ENCODE data around the gene MME.

The MME gene

DNA sequence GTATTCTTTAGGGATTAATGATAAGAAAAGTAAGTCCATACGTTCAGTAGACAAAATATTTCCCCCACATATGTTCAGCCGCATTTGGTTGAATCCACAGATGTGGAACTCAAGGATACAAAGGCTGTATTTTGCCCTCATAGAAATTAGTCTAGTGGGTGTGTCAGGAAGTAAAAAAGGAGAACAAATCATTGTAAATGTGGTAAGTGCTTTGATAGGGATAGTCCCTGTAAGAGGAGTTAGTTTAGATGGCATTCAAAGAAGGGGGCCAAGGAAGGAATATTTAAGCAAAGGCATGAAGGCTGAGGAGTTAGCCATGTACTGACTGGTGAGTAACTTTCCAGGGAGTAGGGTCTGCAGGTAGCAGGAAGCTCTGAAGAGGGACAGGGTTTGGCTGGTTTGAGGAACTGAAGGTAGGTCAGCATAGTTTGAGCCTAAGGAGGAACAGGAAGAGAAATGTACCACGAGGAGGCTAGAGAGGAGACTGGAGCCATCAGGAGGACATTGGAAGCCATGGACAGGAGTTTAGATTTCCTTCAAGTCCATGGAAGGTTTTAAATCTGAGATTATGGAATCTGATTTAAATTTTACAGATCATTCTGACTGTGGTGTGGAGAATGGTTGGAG, 98.8 kb downstream of the MME start:
- no peaks in the 10 kb centered on the region for H3K79me1 ChIP-seq (ENCODE audit: low read depth, low read length)
- no peak overlapping the region for H3K9ac ChIP-seq (ENCODE audit: low read depth, low read length, poor library complexity)
- H2AK5ac ChIP-seq (ENCODE audit: low read depth, low read length), result no peak overlapping the region
- no peaks in the 10 kb centered on the region for H3K36me3 ChIP-seq (replicated peaks in 1 of 2; ENCODE audit: control insufficient read depth in 2 of 2, insufficient read depth in 2 of 2, low read length in 2 of 2)
- no peak overlapping the region for H4K8ac ChIP-seq (ENCODE audit: low read depth, low read length)
- no peaks in the 10 kb centered on the region for H3K4me1 ChIP-seq (ENCODE audit: control insufficient read depth in 2 of 2, insufficient read depth in 1 of 2, low read depth in 1 of 2, low read length in 2 of 2)
- H3K27me3 ChIP-seq (ENCODE audit: control insufficient read depth in 3 of 3, insufficient read depth in 3 of 3, low read depth in 1 of 3, low read length in 3 of 3), result no peaks in the 10 kb centered on the region
- H3K4me3 ChIP-seq (ENCODE audit: low read length in 2 of 2), result no peak overlapping the region
- H2AFZ ChIP-seq (ENCODE audit: low read length), result no peak overlapping the region
- H3K4ac ChIP-seq (ENCODE audit: low read length), result no peak overlapping the region
- H2BK120ac ChIP-seq (ENCODE audit: low read depth, low read length), result no peak overlapping the region
- no peak overlapping the region for H3K4me2 ChIP-seq (ENCODE audit: insufficient read depth, low read length, poor library complexity, severe bottlenecking)
- H3K9me3 ChIP-seq (replicated peaks in 1 of 2; ENCODE audit: control insufficient read depth in 2 of 2, insufficient read depth in 1 of 2, low read depth in 1 of 2, low read length in 2 of 2), result no peaks in the 10 kb centered on the region
- no peak overlapping the region for H2BK12ac ChIP-seq (ENCODE audit: low read length)
- H3K18ac ChIP-seq (ENCODE audit: low read length), result no peak overlapping the region
- H4K91ac ChIP-seq (ENCODE audit: low read depth, low read length, poor library complexity), result no peak overlapping the region
- H3K14ac ChIP-seq (ENCODE audit: low read length), result no peak overlapping the region
- WGBS, 2 donors (ENCODE audit: extremely low coverage in 2 of 2, insufficient read length in 2 of 2, insufficient replicate concordance in 1 of 2), result no CpG with 5 or more reads among the region's 3 CpGs
- H3K27ac ChIP-seq (replicated peaks; ENCODE audit: low read length), result no peak overlapping the region
- H2BK5ac ChIP-seq (ENCODE audit: low read length), result no peak overlapping the region
- DNase-seq (ENCODE audit: low spot score), result no peak
- H3K23ac ChIP-seq (ENCODE audit: low read depth, low read length, poor library complexity), result no peak overlapping the region
- no peak overlapping the region for H2BK15ac ChIP-seq (ENCODE audit: low read length)

DNA sequence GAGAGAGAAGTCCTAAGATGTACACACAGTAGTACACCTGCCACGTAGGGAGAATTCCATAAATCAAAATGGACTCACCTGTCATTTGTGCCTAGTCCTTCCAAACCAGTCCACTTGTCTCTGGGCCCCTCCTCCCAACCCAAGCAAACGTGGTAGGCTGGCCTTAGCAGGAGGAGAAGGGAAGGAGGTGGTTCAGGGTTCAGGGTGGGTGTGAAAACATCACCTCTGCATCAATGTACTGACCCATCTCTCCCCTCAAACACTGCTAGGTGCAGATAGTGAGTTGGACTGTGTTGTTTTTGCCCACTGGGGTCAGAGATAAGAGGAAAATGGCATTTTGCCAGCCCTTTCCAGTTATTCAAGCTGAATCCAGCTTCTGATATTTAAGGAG, 99.3 kb downstream of the MME start:
- Histone ChIP-seq H3K23ac (ENCODE audit: low read depth, low read length, poor library complexity) (no peak overlapping the region), H4K91ac (ENCODE audit: low read depth, low read length, poor library complexity) (no peak overlapping the region), H3K4ac (ENCODE audit: low read length) (no peak overlapping the region), H3K4me1 (ENCODE audit: control insufficient read depth in 2 of 2, insufficient read depth in 1 of 2, low read depth in 1 of 2, low read length in 2 of 2) (no peaks in the 10 kb centered on the region), H3K4me3 (ENCODE audit: low read length in 2 of 2) (no peak overlapping the region), H2BK5ac (ENCODE audit: low read length) (no peak overlapping the region), H4K8ac (ENCODE audit: low read depth, low read length) (no peak overlapping the region), H2BK120ac (ENCODE audit: low read depth, low read length) (no peak overlapping the region), H3K9ac (ENCODE audit: low read depth, low read length, poor library complexity) (no peak overlapping the region), H3K36me3 (replicated peaks in 1 of 2; ENCODE audit: control insufficient read depth in 2 of 2, insufficient read depth in 2 of 2, low read length in 2 of 2) (no peaks in the 10 kb centered on the region), H3K27ac (replicated peaks; ENCODE audit: low read length) (no peak overlapping the region), H3K4me2 (ENCODE audit: insufficient read depth, low read length, poor library complexity, severe bottlenecking) (no peak overlapping the region), H2AK5ac (ENCODE audit: low read depth, low read length) (no peak overlapping the region), H2AFZ (ENCODE audit: low read length) (no peak overlapping the region), H2BK12ac (ENCODE audit: low read length) (no peak overlapping the region), H3K9me3 (replicated peaks in 1 of 2; ENCODE audit: control insufficient read depth in 2 of 2, insufficient read depth in 1 of 2, low read depth in 1 of 2, low read length in 2 of 2) (no peaks in the 10 kb centered on the region), H3K18ac (ENCODE audit: low read length) (no peak overlapping the region), H3K14ac (ENCODE audit: low read length) (no peak overlapping the region), H3K27me3 (ENCODE audit: control insufficient read depth in 3 of 3, insufficient read depth in 3 of 3, low read depth in 1 of 3, low read length in 3 of 3) (no peaks in the 10 kb centered on the region), H2BK15ac (ENCODE audit: low read length) (no peak overlapping the region), H3K79me1 (ENCODE audit: low read depth, low read length) (no peaks in the 10 kb centered on the region)
- DNase-seq (ENCODE audit: low spot score), result no peak
- WGBS, 2 donors (ENCODE audit: extremely low coverage in 2 of 2, insufficient read length in 2 of 2, insufficient replicate concordance in 1 of 2), result no CpG with 5 or more reads among the region's 2 CpGs

DNA sequence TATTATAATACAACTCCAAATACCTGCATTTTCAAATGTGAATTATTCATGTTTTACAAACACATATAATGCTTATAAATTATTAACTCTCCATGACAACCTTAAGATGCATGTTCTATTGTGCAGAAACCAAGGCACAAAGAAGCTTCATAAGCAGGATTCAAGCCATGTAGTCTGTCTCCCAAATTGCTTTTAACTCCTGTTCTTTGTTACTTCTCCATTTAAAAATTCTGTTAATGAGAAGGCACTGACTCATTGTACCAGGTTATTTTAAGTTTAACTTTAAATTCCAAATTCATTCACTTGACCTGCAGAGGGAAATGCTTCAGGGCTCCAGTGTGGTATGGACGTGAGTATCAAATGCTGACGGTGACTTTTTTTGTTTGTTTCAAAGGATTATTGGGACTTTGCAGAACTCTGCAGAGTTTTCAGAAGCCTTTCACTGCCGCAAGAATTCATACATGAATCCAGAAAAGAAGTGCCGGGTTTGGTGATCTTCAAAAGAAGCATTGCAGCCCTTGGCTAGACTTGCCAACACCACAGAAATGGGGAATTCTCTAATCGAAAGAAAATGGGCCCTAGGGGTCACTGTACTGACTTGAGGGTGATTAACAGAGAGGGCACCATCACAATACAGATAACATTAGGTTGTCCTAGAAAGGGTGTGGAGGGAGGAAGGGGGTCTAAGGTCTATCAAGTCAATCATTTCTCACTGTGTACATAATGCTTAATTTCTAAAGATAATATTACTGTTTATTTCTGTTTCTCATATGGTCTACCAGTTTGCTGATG, 100.0 kb downstream of the MME start:
- H3K79me1 ChIP-seq (ENCODE audit: low read depth, low read length), result no peaks in the 10 kb centered on the region
- no peak overlapping the region for H3K14ac ChIP-seq (ENCODE audit: low read length)
- no peak overlapping the region for H2AK5ac ChIP-seq (ENCODE audit: low read depth, low read length)
- no peak overlapping the region for H2BK12ac ChIP-seq (ENCODE audit: low read length)
- no peak overlapping the region for H3K9ac ChIP-seq (ENCODE audit: low read depth, low read length, poor library complexity)
- H4K91ac ChIP-seq (ENCODE audit: low read depth, low read length, poor library complexity), result no peak overlapping the region
- no peak overlapping the region for H3K27ac ChIP-seq (replicated peaks; ENCODE audit: low read length)
- H4K8ac ChIP-seq (ENCODE audit: low read depth, low read length), result no peak overlapping the region
- H2BK15ac ChIP-seq (ENCODE audit: low read length), result no peak overlapping the region
- no peak overlapping the region for H3K4me3 ChIP-seq (ENCODE audit: low read length in 2 of 2)
- no peaks in the 10 kb centered on the region for H3K9me3 ChIP-seq (replicated peaks in 1 of 2; ENCODE audit: control insufficient read depth in 2 of 2, insufficient read depth in 1 of 2, low read depth in 1 of 2, low read length in 2 of 2)
- no peak overlapping the region for H3K4me2 ChIP-seq (ENCODE audit: insufficient read depth, low read length, poor library complexity, severe bottlenecking)
- WGBS, 2 donors (ENCODE audit: extremely low coverage in 2 of 2, insufficient read length in 2 of 2, insufficient replicate concordance in 1 of 2), result no CpG with 5 or more reads among the region's 5 CpGs
- no peaks in the 10 kb centered on the region for H3K27me3 ChIP-seq (ENCODE audit: control insufficient read depth in 3 of 3, insufficient read depth in 3 of 3, low read depth in 1 of 3, low read length in 3 of 3)
- H2AFZ ChIP-seq (ENCODE audit: low read length), result no peak overlapping the region
- no peak overlapping the region for H3K4ac ChIP-seq (ENCODE audit: low read length)
- H3K23ac ChIP-seq (ENCODE audit: low read depth, low read length, poor library complexity), result no peak overlapping the region
- no peaks in the 10 kb centered on the region for H3K36me3 ChIP-seq (replicated peaks in 1 of 2; ENCODE audit: control insufficient read depth in 2 of 2, insufficient read depth in 2 of 2, low read length in 2 of 2)
- H3K18ac ChIP-seq (ENCODE audit: low read length), result no peak overlapping the region
- DNase-seq (ENCODE audit: low spot score), result no peak
- no peak overlapping the region for H2BK5ac ChIP-seq (ENCODE audit: low read length)
- no peaks in the 10 kb centered on the region for H3K4me1 ChIP-seq (ENCODE audit: control insufficient read depth in 2 of 2, insufficient read depth in 1 of 2, low read depth in 1 of 2, low read length in 2 of 2)
- H2BK120ac ChIP-seq (ENCODE audit: low read depth, low read length), result no peak overlapping the region

DNA sequence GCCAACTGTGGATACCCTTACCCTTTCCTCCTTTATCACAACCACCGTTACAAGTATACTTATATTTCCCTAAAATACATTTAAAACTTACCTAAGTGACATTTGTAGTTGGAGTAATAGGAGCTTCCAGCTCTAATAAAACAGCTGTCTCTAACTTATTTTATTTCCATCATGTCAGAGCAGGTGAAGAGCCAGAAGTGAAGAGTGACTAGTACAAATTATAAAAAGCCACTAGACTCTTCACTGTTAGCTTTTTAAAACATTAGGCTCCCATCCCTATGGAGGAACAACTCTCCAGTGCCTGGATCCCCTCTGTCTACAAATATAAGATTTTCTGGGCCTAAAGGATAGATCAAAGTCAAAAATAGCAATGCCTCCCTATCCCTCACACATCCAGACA, 102.3 kb downstream of the MME start:
- no peak overlapping the region for H3K27ac ChIP-seq (replicated peaks; ENCODE audit: low read length)
- H3K4ac ChIP-seq (ENCODE audit: low read length), result no peak overlapping the region
- no peak overlapping the region for H3K4me3 ChIP-seq (ENCODE audit: low read length in 2 of 2)
- 100% methylated on average over 1 of the region's 1 CpG; no CpG with 5 or more reads in 1 of the 2 donors for WGBS, 2 donors (ENCODE audit: extremely low coverage in 2 of 2, insufficient read length in 2 of 2, insufficient replicate concordance in 1 of 2)
- DNase-seq (ENCODE audit: low spot score), result no peak
- H3K36me3 ChIP-seq (replicated peaks in 1 of 2; ENCODE audit: control insufficient read depth in 2 of 2, insufficient read depth in 2 of 2, low read length in 2 of 2), result no peaks in the 10 kb centered on the region
- H2BK120ac ChIP-seq (ENCODE audit: low read depth, low read length), result no peak overlapping the region
- H4K91ac ChIP-seq (ENCODE audit: low read depth, low read length, poor library complexity), result no peak overlapping the region
- no peak overlapping the region for H3K9ac ChIP-seq (ENCODE audit: low read depth, low read length, poor library complexity)
- no peaks in the 10 kb centered on the region for H3K9me3 ChIP-seq (replicated peaks in 1 of 2; ENCODE audit: control insufficient read depth in 2 of 2, insufficient read depth in 1 of 2, low read depth in 1 of 2, low read length in 2 of 2)
- no peak overlapping the region for H3K4me2 ChIP-seq (ENCODE audit: insufficient read depth, low read length, poor library complexity, severe bottlenecking)
- H3K79me1 ChIP-seq (ENCODE audit: low read depth, low read length), result no peaks in the 10 kb centered on the region
- H2BK15ac ChIP-seq (ENCODE audit: low read length), result no peak overlapping the region
- H3K27me3 ChIP-seq (ENCODE audit: control insufficient read depth in 3 of 3, insufficient read depth in 3 of 3, low read depth in 1 of 3, low read length in 3 of 3), result no peaks in the 10 kb centered on the region
- H2AFZ ChIP-seq (ENCODE audit: low read length), result no peak overlapping the region
- H4K8ac ChIP-seq (ENCODE audit: low read depth, low read length), result no peak overlapping the region
- H2BK5ac ChIP-seq (ENCODE audit: low read length), result no peak overlapping the region
- no peak overlapping the region for H2BK12ac ChIP-seq (ENCODE audit: low read length)
- H3K18ac ChIP-seq (ENCODE audit: low read length), result no peak overlapping the region
- no peak overlapping the region for H3K14ac ChIP-seq (ENCODE audit: low read length)
- no peak overlapping the region for H2AK5ac ChIP-seq (ENCODE audit: low read depth, low read length)
- H3K4me1 ChIP-seq (ENCODE audit: control insufficient read depth in 2 of 2, insufficient read depth in 1 of 2, low read depth in 1 of 2, low read length in 2 of 2), result no peaks in the 10 kb centered on the region
- H3K23ac ChIP-seq (ENCODE audit: low read depth, low read length, poor library complexity), result no peak overlapping the region
